GM23338 (cell line): ENCODE data around the gene APC. TPM values are rescaled to one million over a fixed set of nuclear protein-coding genes. Genes with fewer than 3 reads are reported as not detected.

Experiments
- ATAC-seq: fragments of 200-7000 bp; cut with Tn5 transposase; 3 replicates; pipeline ENCODE4 v1.9.1; 2020
- DNase-seq: peaks from one replicate; pipeline ENCODE4 v3.0.0-alpha.2; 2015; ENCODE audit warnings: low spot score
- H2AFZ ChIP-seq: fragments of 200-600 bp; sonication (generic); 2 replicates; pipeline ENCODE4 v1.8.0; 2016; ENCODE audit warnings: antibody characterized with exemption, mild to moderate bottlenecking, moderate library complexity
- H3F3A ChIP-seq: fragments of 200-600 bp; sonication (generic); replicated peaks from 2 replicates; pipeline ENCODE4 v1.8.0; 2017; ENCODE audit warnings: antibody characterized with exemption, mixed run types, low read depth
- H3K27ac ChIP-seq: fragments of 200-600 bp; sonication (generic); 2 replicates; pipeline ENCODE4 v1.6.1; 2016; ENCODE audit warnings: low read depth
- H3K27me3 ChIP-seq: fragments of 200-600 bp; sonication (generic); 2 replicates; pipeline ENCODE4 v1.8.0; 2016; ENCODE audit warnings: mild to moderate bottlenecking, mixed run types, moderate library complexity; ENCODE audit not compliant: insufficient read depth
- H3K36me3 ChIP-seq: fragments of 200-600 bp; sonication (generic); 2 replicates; pipeline ENCODE4 v1.8.0; 2016; ENCODE audit warnings: mild to moderate bottlenecking; ENCODE audit not compliant: insufficient read depth
- H3K4me1 ChIP-seq: fragments of 200-600 bp; sonication (generic); 2 replicates; pipeline ENCODE4 v1.8.0; 2016; ENCODE audit warnings: mild to moderate bottlenecking, moderate library complexity; ENCODE audit not compliant: insufficient read depth
- H3K4me2 ChIP-seq: fragments of 200-600 bp; sonication (generic); 2 replicates; pipeline ENCODE4 v1.7.1; 2017; ENCODE audit warnings: mixed run types
- H3K4me3 ChIP-seq: fragments of 200-600 bp; sonication (generic); 2 replicates; pipeline ENCODE4 v1.6.1; 2016; ENCODE audit warnings: mixed run types
- H3K79me2 ChIP-seq: fragments of 200-600 bp; sonication (generic); replicated peaks from 2 replicates; pipeline ENCODE4 v1.8.0; 2017; ENCODE audit warnings: mild to moderate bottlenecking; ENCODE audit not compliant: insufficient read depth
- H3K9me2 ChIP-seq: fragments of 200-600 bp; sonication (generic); 2 replicates; pipeline ENCODE4 v1.8.0; 2017; ENCODE audit not compliant: insufficient read depth
- H4K20me1 ChIP-seq: fragments of 200-600 bp; sonication (generic); replicated peaks from 2 replicates; pipeline ENCODE4 v1.8.0; 2017; ENCODE audit warnings: mild to moderate bottlenecking; ENCODE audit not compliant: insufficient read depth
- H3K27ac Mint-ChIP-seq: 2 replicates; pipeline ENCODE4 v1.8.0; 2020; ENCODE audit warnings: inconsistent platforms, mild to moderate bottlenecking, moderate library complexity, mixed read lengths
- H3K27me3 Mint-ChIP-seq: 3 replicates; pipeline ENCODE4 v1.8.0; 2022; ENCODE audit warnings: low read depth, mild to moderate bottlenecking, moderate library complexity, mixed read lengths, inconsistent platforms; ENCODE audit not compliant: insufficient read depth, poor library complexity
- H3K36me3 Mint-ChIP-seq: 3 replicates; pipeline ENCODE4 v1.8.0; 2021; ENCODE audit warnings: low read depth, mild to moderate bottlenecking, inconsistent platforms, moderate library complexity, mixed read lengths
- H3K4me1 Mint-ChIP-seq: 3 replicates; pipeline ENCODE4 v1.8.0; 2020; ENCODE audit warnings: mild to moderate bottlenecking, inconsistent platforms, mixed read lengths
- H3K4me3 Mint-ChIP-seq: 3 replicates; pipeline ENCODE4 v1.8.0; 2021; ENCODE audit warnings: moderate library complexity, mild to moderate bottlenecking, inconsistent platforms, mixed read lengths
- H3K9me3 Mint-ChIP-seq: 3 replicates; pipeline ENCODE4 v1.8.0; 2020; ENCODE audit warnings: moderate library complexity, mild to moderate bottlenecking, inconsistent platforms, mixed read lengths
- CREB1 ChIP-seq: fragments of 250-450 bp; sonication (Bioruptor Pico); IDR thresholded peaks from 2 replicates; pipeline ENCODE4 v1.5.0; 2020; ENCODE audit warnings: low read depth, mild to moderate bottlenecking, moderate library complexity
- EZH2 ChIP-seq: fragments of 200-600 bp; sonication (generic); IDR thresholded peaks from one replicate; pipeline ENCODE4 v1.8.0; 2017; ENCODE audit warnings: antibody characterized with exemption, mild to moderate bottlenecking, low read depth; ENCODE audit not compliant: unreplicated experiment
- EZH2phosphoT487 ChIP-seq: fragments of 200-600 bp; sonication (generic); IDR thresholded peaks from one replicate; pipeline ENCODE4 v1.8.1; 2018; ENCODE audit warnings: antibody characterized with exemption; ENCODE audit not compliant: unreplicated experiment
- JUNB ChIP-seq: IDR thresholded peaks from one replicate; pipeline ENCODE4 v1.6.1; 2016; ENCODE audit warnings: antibody characterized with exemption; ENCODE audit not compliant: unreplicated experiment
- NANOG ChIP-seq: IDR thresholded peaks from 2 replicates; pipeline ENCODE4 v1.6.1; 2016; ENCODE audit warnings: antibody characterized with exemption, borderline replicate concordance
- POLR2AphosphoS5 ChIP-seq: IDR thresholded peaks from 2 replicates; pipeline ENCODE4 v1.6.1; 2016; ENCODE audit warnings: antibody characterized with exemption, low read depth
- STAT1 ChIP-seq: IDR thresholded peaks from one replicate; pipeline ENCODE4 v1.6.1; 2016; ENCODE audit warnings: antibody characterized with exemption; ENCODE audit not compliant: unreplicated experiment
- ZNF114 ChIP-seq: fragments of 250-450 bp; sonication (Bioruptor Pico); IDR thresholded peaks from 2 replicates; pipeline ENCODE4 v1.5.0; 2020; ENCODE audit warnings: mild to moderate bottlenecking, moderate library complexity
- ZNF331 ChIP-seq: fragments of 250-450 bp; sonication (Bioruptor Pico); IDR thresholded peaks from 2 replicates; pipeline ENCODE4 v1.5.0; 2020; ENCODE audit warnings: low read depth, mild to moderate bottlenecking, moderate library complexity
- polyA plus RNA-seq: library from polyadenylated mRNA; unstranded; fragments of >200 nt; fragmentation: Nextera tagmentation; extraction: Ambion mirVana; gene quantifications from 2 replicates; pipeline ENCODE4 v1.2.1, GENCODE V29; 2016
- total RNA-seq: library from RNA; depleted of rRNA; stranded (reverse); fragments of >200 nt; shearing (Covaris generic); gene quantifications from 2 replicates; pipeline ENCODE4 v1.2.3, GENCODE V29; 2014
- TF ChIP-seq, protein P1 (sequence below): IDR thresholded peaks from one replicate; pipeline ENCODE4 v1.6.1; 2018; ENCODE audit warnings: antibody characterized with exemption; ENCODE audit not compliant: unreplicated experiment
- TF ChIP-seq, protein P2 (sequence below): IDR thresholded peaks from 2 replicates; pipeline ENCODE4 v1.6.1; 2016; ENCODE audit warnings: antibody characterized with exemption
- TF ChIP-seq, protein P3 (sequence below), 2 experiments: fragments of 200-600 bp in 1 of 2; sonication (generic) in 1 of 2; conservative IDR thresholded peaks; 2 replicates each; pipeline versions ENCODE4 v1.5.1 to v1.6.1; 2016 to 2017; ENCODE audit warnings: antibody characterized with exemption in 2 of 2, low read depth in 2 of 2, mild to moderate bottlenecking in 2 of 2, moderate library complexity in 1 of 2

The APC gene
- total and polyA plus RNA-seq, 2 experiments from 2014 or later: 42.4 to 62.9 TPM

DNA sequence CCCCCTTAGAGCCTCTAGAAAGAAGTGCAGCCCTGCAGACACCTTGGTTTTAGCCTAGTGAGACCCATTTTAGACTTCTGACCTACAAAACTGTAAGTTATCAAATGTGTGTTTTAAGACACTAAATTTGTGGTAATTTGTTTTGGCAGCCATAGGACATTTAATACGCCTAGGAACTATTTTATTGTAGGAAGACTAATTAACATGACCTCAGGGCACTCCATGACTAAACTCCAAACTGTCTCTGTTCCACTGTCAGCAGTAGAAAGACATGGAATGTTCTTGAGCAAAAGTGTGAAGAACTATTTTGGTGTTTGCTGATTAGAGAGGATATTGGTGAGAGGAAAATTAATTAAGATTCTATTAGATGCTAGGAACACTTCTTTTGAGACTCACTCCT lies 4.1 kb upstream of the APC start (continued):
- TF ChIP-seq, protein P1, sequence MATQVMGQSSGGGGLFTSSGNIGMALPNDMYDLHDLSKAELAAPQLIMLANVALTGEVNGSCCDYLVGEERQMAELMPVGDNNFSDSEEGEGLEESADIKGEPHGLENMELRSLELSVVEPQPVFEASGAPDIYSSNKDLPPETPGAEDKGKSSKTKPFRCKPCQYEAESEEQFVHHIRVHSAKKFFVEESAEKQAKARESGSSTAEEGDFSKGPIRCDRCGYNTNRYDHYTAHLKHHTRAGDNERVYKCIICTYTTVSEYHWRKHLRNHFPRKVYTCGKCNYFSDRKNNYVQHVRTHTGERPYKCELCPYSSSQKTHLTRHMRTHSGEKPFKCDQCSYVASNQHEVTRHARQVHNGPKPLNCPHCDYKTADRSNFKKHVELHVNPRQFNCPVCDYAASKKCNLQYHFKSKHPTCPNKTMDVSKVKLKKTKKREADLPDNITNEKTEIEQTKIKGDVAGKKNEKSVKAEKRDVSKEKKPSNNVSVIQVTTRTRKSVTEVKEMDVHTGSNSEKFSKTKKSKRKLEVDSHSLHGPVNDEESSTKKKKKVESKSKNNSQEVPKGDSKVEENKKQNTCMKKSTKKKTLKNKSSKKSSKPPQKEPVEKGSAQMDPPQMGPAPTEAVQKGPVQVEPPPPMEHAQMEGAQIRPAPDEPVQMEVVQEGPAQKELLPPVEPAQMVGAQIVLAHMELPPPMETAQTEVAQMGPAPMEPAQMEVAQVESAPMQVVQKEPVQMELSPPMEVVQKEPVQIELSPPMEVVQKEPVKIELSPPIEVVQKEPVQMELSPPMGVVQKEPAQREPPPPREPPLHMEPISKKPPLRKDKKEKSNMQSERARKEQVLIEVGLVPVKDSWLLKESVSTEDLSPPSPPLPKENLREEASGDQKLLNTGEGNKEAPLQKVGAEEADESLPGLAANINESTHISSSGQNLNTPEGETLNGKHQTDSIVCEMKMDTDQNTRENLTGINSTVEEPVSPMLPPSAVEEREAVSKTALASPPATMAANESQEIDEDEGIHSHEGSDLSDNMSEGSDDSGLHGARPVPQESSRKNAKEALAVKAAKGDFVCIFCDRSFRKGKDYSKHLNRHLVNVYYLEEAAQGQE: no peak
- TF ChIP-seq POLR2AphosphoS5: no peak
- no peak for TF ChIP-seq NANOG
- TF ChIP-seq CREB1 (CRISPR knock-in tag): no peak
- no peak for TF ChIP-seq EZH2phosphoT487
- no peak for TF ChIP-seq ZNF331
- TF ChIP-seq, protein P2, sequence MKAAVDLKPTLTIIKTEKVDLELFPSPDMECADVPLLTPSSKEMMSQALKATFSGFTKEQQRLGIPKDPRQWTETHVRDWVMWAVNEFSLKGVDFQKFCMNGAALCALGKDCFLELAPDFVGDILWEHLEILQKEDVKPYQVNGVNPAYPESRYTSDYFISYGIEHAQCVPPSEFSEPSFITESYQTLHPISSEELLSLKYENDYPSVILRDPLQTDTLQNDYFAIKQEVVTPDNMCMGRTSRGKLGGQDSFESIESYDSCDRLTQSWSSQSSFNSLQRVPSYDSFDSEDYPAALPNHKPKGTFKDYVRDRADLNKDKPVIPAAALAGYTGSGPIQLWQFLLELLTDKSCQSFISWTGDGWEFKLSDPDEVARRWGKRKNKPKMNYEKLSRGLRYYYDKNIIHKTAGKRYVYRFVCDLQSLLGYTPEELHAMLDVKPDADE: no peak
- TF ChIP-seq, protein P3, sequence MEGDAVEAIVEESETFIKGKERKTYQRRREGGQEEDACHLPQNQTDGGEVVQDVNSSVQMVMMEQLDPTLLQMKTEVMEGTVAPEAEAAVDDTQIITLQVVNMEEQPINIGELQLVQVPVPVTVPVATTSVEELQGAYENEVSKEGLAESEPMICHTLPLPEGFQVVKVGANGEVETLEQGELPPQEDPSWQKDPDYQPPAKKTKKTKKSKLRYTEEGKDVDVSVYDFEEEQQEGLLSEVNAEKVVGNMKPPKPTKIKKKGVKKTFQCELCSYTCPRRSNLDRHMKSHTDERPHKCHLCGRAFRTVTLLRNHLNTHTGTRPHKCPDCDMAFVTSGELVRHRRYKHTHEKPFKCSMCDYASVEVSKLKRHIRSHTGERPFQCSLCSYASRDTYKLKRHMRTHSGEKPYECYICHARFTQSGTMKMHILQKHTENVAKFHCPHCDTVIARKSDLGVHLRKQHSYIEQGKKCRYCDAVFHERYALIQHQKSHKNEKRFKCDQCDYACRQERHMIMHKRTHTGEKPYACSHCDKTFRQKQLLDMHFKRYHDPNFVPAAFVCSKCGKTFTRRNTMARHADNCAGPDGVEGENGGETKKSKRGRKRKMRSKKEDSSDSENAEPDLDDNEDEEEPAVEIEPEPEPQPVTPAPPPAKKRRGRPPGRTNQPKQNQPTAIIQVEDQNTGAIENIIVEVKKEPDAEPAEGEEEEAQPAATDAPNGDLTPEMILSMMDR (conservative IDR thresholded peaks at IDR 0.05; ENCODE audit: low read depth in 2 of 2): no peak
- TF ChIP-seq EZH2: no peak
- no peak for TF ChIP-seq JUNB
- no peak for TF ChIP-seq STAT1

DNA sequence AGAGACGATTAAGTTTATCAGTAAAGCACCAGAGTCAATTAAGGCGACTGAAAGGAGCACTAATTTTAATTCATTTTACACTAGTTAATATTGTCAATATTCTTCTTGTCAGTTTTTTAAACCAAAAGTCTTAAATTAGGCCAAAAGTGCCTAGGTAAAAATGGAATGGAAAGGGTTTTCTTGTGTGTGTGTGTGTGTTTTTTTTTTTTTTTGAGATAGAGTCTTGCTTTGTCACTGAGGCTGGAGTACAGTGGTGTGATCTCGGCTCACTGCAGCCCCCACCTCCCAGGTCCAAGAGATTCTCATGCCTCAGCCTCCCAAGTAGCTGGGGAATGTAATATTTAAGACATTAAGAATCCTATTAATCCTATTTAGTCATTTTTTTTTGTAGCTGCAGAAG lies 3.1 kb upstream of the APC start:
- no peaks in the 10 kb centered on the region for H3K36me3 ChIP-seq
- TF ChIP-seq EZH2phosphoT487: no peak
- no peak for TF ChIP-seq ZNF331
- TF ChIP-seq EZH2: no peak
- TF ChIP-seq CREB1 (CRISPR knock-in tag): no peak
- TF ChIP-seq STAT1: no peak
- TF ChIP-seq, protein P3 (conservative IDR thresholded peaks at IDR 0.05; ENCODE audit: low read depth in 2 of 2): no peak
- TF ChIP-seq, protein P2: no peak
- no peak for TF ChIP-seq POLR2AphosphoS5
- TF ChIP-seq, protein P1: no peak
- TF ChIP-seq JUNB: no peak
- TF ChIP-seq ZNF114 (CRISPR knock-in tag): no peak
- ATAC-seq: no peak
- no peak overlapping the region for H3K4me2 ChIP-seq
- Mint-ChIP-seq H3K9me3 (no peaks in the 10 kb centered on the region), H3K27me3 (peaks cover 3% of the 10 kb centered on the region), H3K4me3 (no peak overlapping the region), H3K4me1 (peaks cover 12% of the 10 kb centered on the region), H3K27ac (no peak overlapping the region), H3K36me3 (no peaks in the 10 kb centered on the region)
- no peaks in the 10 kb centered on the region for H4K20me1 ChIP-seq
- DNase-seq: no peak
- peaks cover 72% of the 10 kb centered on the region for H3K79me2 ChIP-seq
- H2AFZ ChIP-seq: no peak overlapping the region
- no peaks in the 10 kb centered on the region for H3K27me3 ChIP-seq
- no peak overlapping the region for H3K27ac ChIP-seq
- H3K4me3 ChIP-seq: no peak overlapping the region
- H3K9me2 ChIP-seq: no peaks in the 10 kb centered on the region
- H3F3A ChIP-seq: peaks cover 9% of the 10 kb centered on the region
- peaks cover 30% of the 10 kb centered on the region for H3K4me1 ChIP-seq
